ENCODE data around the gene TP53INP2.

Gene TP53INP2

GRCh38 chr20:34755367-34755766 is 51.2 kb downstream of the TP53INP2 start:
- TF ChIP-seq POLR2A (IDR thresholded peaks at IDR 0.05; ENCODE audit: extremely low read depth, insufficient read length) (no peak), MYC (IDR thresholded peaks at IDR 0.05; ENCODE audit: low read depth, low read length) (no peak), CTCF (IDR thresholded peaks at IDR 0.05; ENCODE audit: low read depth, low read length) (no peak), MAX (IDR thresholded peaks at IDR 0.05; ENCODE audit: low read depth, low read length) (no peak)
- no peak overlapping the region for H3K4me3 ChIP-seq (ENCODE audit: low read depth, low read length)
- no peak for DNase-seq (ENCODE audit: low read depth)

- no peak for TF ChIP-seq POLR2A (IDR thresholded peaks at IDR 0.05; ENCODE audit: extremely low read depth, insufficient read length)
- H3K4me3 ChIP-seq (ENCODE audit: low read depth, low read length) = no peak overlapping the region
- DNase-seq (ENCODE audit: low read depth) = no peak
Measured at GRCh38 chr20:34762031-34762555, 57.9 kb downstream of the TP53INP2 start.
